ENCODE measurements around the gene RNPC3. TPM values are rescaled to one million over a fixed set of nuclear protein-coding genes. Genes with fewer than 3 reads are reported as not detected.

The RNPC3 gene
- total and polyA plus RNA-seq, 2 of the 8 experiments (the other 6 are each of a cell fraction or from before 2014, with no cell fraction given) = 10.9 to 12.8 TPM

DNA sequence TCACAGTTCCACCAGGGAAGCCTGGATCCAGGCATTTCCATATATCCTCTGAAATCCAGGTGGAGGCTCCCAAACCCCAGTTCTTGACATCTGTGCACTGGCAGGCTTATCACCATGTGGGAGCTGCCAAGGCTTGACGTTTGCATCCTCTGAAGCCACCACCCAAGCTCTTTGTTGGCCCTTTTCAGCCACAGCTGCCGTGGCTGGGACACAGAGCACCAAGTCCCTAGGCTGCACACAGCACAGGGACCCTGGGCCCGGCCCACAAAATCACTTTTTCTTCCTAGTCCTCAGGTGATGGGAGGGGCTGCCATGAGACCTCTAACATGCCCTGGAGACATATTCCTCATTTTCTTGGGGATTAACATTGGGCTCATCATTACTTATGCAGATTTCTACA lies 22.3 kb downstream of the RNPC3 start:
- Histone ChIP-seq H3K36me3 (ENCODE audit: control insufficient read depth in 2 of 4, insufficient read depth in 4 of 4, low read length in 3 of 4) (peaks cover 0 to 69% (median 12%) of the 10 kb centered on the region in 4 experiments; a peak in 6 of 8 replicates), H4K20me1 (replicated peaks in 1 of 2; ENCODE audit: control insufficient read depth in 1 of 2, insufficient read depth in 2 of 2, low read length in 2 of 2) (no peaks in the 10 kb centered on the region), H3K4me2 (ENCODE audit: insufficient read depth in 1 of 2, low read depth in 2 of 2, low read length in 2 of 2) (no peak overlapping the region)

More for the DNA sequence above, 22.3 kb downstream of the RNPC3 start:
- Histone ChIP-seq H2BK12ac (ENCODE audit: low read depth, low read length) (no peak overlapping the region), H2BK15ac (ENCODE audit: low read length) (no peak overlapping the region), H3K23ac (ENCODE audit: insufficient read length) (no peak overlapping the region), H4K91ac (replicated peaks; ENCODE audit: insufficient read length, low read length) (no peak overlapping the region), H2AFZ (ENCODE audit: low read length) (no peak overlapping the region), H3K27me3 (replicated peaks in 1 of 4; ENCODE audit: control insufficient read depth in 3 of 4, extremely low read depth in 1 of 4, insufficient read depth in 3 of 4, low read length in 3 of 4) (no peaks in the 10 kb centered on the region), H2BK120ac (replicated peaks; ENCODE audit: low read depth, low read length) (no peak overlapping the region), H3K4ac (replicated peaks; ENCODE audit: insufficient read length, low read depth, low read length) (no peak overlapping the region), H2BK20ac (ENCODE audit: low read length) (no peak overlapping the region), H3K4me3 (ENCODE audit: extremely low read depth in 1 of 4, insufficient read depth in 2 of 4, low read depth in 3 of 4, low read length in 4 of 4) (no peak overlapping the region), H3K23me2 (ENCODE audit: low read depth, low read length) (no peaks in the 10 kb centered on the region), H2AK5ac (ENCODE audit: low read depth, low read length) (no peak overlapping the region), H3K14ac (ENCODE audit: insufficient read length) (no peak overlapping the region), H2BK5ac (ENCODE audit: low read depth, low read length) (no peak overlapping the region), H3K79me2 (ENCODE audit: control insufficient read depth in 1 of 2, insufficient read depth in 2 of 2, low read length in 2 of 2) (no peaks in the 10 kb centered on the region), H4K5ac (ENCODE audit: insufficient read length, low read depth, low read length) (no peak overlapping the region), H3K9ac (replicated peaks in 1 of 4; ENCODE audit: extremely low read depth in 1 of 4, low read depth in 3 of 4, low read length in 3 of 4) (no peak overlapping the region), H3K27ac (ENCODE audit: low read depth, low read length) (no peak overlapping the region; the same call in 1 of the 2 replicates), H4K8ac (ENCODE audit: extremely low read depth, insufficient read depth, low read length) (no peak overlapping the region), H3K18ac (ENCODE audit: extremely low read depth, low read length) (no peak overlapping the region), H3K56ac (replicated peaks; ENCODE audit: insufficient read length, low read depth, low read length) (no peak overlapping the region), H3K79me1 (ENCODE audit: low read depth, low read length) (no peaks in the 10 kb centered on the region), H3K4me1 (replicated peaks in 1 of 4; ENCODE audit: control insufficient read depth in 3 of 4, insufficient read depth in 4 of 4, low read length in 3 of 4) (no peaks in the 10 kb centered on the region), H3K9me3 (ENCODE audit: insufficient read depth in 2 of 2, low read depth in 1 of 2, low read length in 1 of 2) (no peaks in the 10 kb centered on the region)
- 93% methylated on average over 3 of the region's 3 CpGs; no CpG with 5 or more reads in 1 of the 2 experiments for WGBS, 2 experiments (ENCODE audit: extremely low coverage in 1 of 2, insufficient coverage in 1 of 2, insufficient read length in 1 of 2, insufficient replicate concordance in 2 of 2, low coverage in 1 of 2, low lambda C conversion rate in 2 of 2, missing lambda C conversion rate in 1 of 2)
- TF ChIP-seq SIX5 (IDR thresholded peaks at IDR 0.05; ENCODE audit: low read depth, low read length) = no peak
- TF ChIP-seq HDAC2 (IDR thresholded peaks at IDR 0.05; ENCODE audit: borderline replicate concordance in 1 of 2, low read depth in 2 of 2, low read length in 2 of 2) = no peak
- no peak for TF ChIP-seq RNF2 (IDR thresholded peaks at IDR 0.05; ENCODE audit: borderline replicate concordance, low read depth, low read length, missing control alignments, poor library complexity, severe bottlenecking)
- TF ChIP-seq ASH2L (IDR thresholded peaks at IDR 0.05; ENCODE audit: low read length) = no peak
- CTCF ChIA-PET (ENCODE audit: partially characterized antibody) = no interaction called here
- POLR2A ChIA-PET (ENCODE audit: partially characterized antibody) = no interaction called here
- FAIRE-seq (no peak), DNase-seq (ENCODE audit: low read depth in 1 of 2, low spot score in 2 of 2) (no peak)

Measured in H1 (cell line).